K562 (cell line): ENCODE results near the gene YIF1A. TPM values are rescaled to one million over a fixed set of nuclear protein-coding genes. Genes with fewer than 3 reads are reported as not detected.
A peak's percentile ranks its signal among the peaks of the same experiment; 100 is the strongest.

Experiments used
- CBFA2T3 ChIP-seq: fragments of 450-650 bp; IDR thresholded peaks from 2 replicates; pipeline ENCODE4 v1.6.1; 2017
- CHD7 ChIP-seq: fragments of 200-600 bp; sonication (generic); IDR thresholded peaks from one replicate; pipeline ENCODE4 v1.6.1; 2012; ENCODE audit warnings: mild to moderate bottlenecking, low read depth, low read length, inconsistent platforms
- FOXA1 ChIP-seq: fragments of 450-650 bp; IDR thresholded peaks from 2 replicates; pipeline ENCODE4 v1.6.1; 2016; ENCODE audit warnings: mild to moderate bottlenecking, borderline replicate concordance
- FUS ChIP-seq: fragments of 200-400 bp; formaldehyde crosslinking; optimal IDR thresholded peaks from 2 replicates; pipeline ENCODE3; 2017; ENCODE audit warnings: low read depth, low read length
- HDAC8 ChIP-seq: fragments of 450-650 bp; IDR thresholded peaks from 2 replicates; pipeline ENCODE4 v1.6.1; 2016; ENCODE audit warnings: mild to moderate bottlenecking, missing genetic modification characterization, moderate library complexity, missing compliant biosample characterization
- HLTF ChIP-seq: fragments of 450-650 bp; IDR thresholded peaks from 2 replicates; pipeline ENCODE4 v1.6.1; 2016
- ILF3 ChIP-seq: fragments of 450-650 bp; IDR thresholded peaks from 2 replicates; pipeline ENCODE4 v1.6.1; 2018; ENCODE audit warnings: antibody characterized with exemption, mild to moderate bottlenecking, moderate library complexity, borderline replicate concordance
- MEF2A ChIP-seq: IDR thresholded peaks from 2 replicates; pipeline ENCODE4 v1.6.1; 2011; ENCODE audit warnings: low read depth, mild to moderate bottlenecking, low read length, moderate library complexity; ENCODE audit not compliant: control insufficient read depth
- NFIC ChIP-seq: fragments of 450-650 bp; IDR thresholded peaks from 2 replicates; pipeline ENCODE4 v1.6.1; 2017; ENCODE audit warnings: mild to moderate bottlenecking, inconsistent platforms
- PRDM10 ChIP-seq: fragments of 450-650 bp; IDR thresholded peaks from 2 replicates; pipeline ENCODE4 v1.6.1; 2018; ENCODE audit not compliant: partially characterized antibody
- PREB ChIP-seq: sonication (generic); formaldehyde crosslinking; IDR thresholded peaks from 2 replicates; pipeline ENCODE4 v1.8.1; 2023; ENCODE audit warnings: mild to moderate bottlenecking, missing genetic modification reagents
- polyA plus RNA-seq, 8 experiments: library from polyadenylated mRNA; depleted of rRNA in 4 of 8; stranded (reverse) in 5 of 8; unstranded in 3 of 8; fragments of >200 nt; fragmentation: Nextera tagmentation in 2 of 8; fragmentation: Illumina TruSeq in 1 of 8; extraction: Ambion mirVana in 2 of 8; extraction: Trizol in 1 of 8; gene quantifications; 2 replicates each; pipeline versions ENCODE4 v1.2.1 to v1.2.3, GENCODE V29; 2011 to 2014; ENCODE audit warnings: inconsistent platforms in 1 of 8, missing spikeins in 1 of 8
- total RNA-seq, 7 experiments: library from RNA; depleted of rRNA in 6 of 7; stranded (reverse); fragments of >200 nt in 6 of 7; fragmentation: Illumina TruSeq in 2 of 7; extraction: Trizol in 2 of 7; gene quantifications; 2 replicates each; pipeline versions ENCODE4 v1.2.1 to v1.2.3, GENCODE V29; 2011 to 2021; ENCODE audit warnings: low replicate concordance in 1 of 7

The YIF1A gene
- total and polyA plus RNA-seq, 9 of the 15 experiments (the other 6 are each of a cell fraction or from before 2014, with no cell fraction given): 8.6 to 121 (median 77.2) TPM

- TF ChIP-seq CHD7 (no peak), ILF3 (no peak), CBFA2T3 (no peak), HDAC8 (tag) (no peak), PREB (CRISPR knock-in tag) (no peak), FUS (no peak), NFIC (no peak), PRDM10 (peak; percentile 76), MEF2A (no peak), FOXA1 (no peak), HLTF (no peak)
Observed at GRCh38 chr11:66268952-66269905, 19.7 kb downstream of the YIF1A start (continued).
